HepG2 (cell line): Measurements from ENCODE around the gene STAT1. TPM values are rescaled to one million over a fixed set of nuclear protein-coding genes. Genes with fewer than 3 reads are reported as not detected.

ENCODE experiments used
- JUN ChIP-seq: sonication (generic); formaldehyde crosslinking; IDR thresholded peaks from 2 replicates; pipeline ENCODE4 v1.4.0; 2020; ENCODE audit warnings: mild to moderate bottlenecking, missing genetic modification reagents
- KIAA2018 ChIP-seq: sonication (generic); formaldehyde crosslinking; IDR thresholded peaks from 2 replicates; pipeline ENCODE4 v1.5.0; 2020; ENCODE audit warnings: mild to moderate bottlenecking, missing genetic modification reagents, borderline replicate concordance
- NCOA2 ChIP-seq: sonication (generic); formaldehyde crosslinking; IDR thresholded peaks from 2 replicates; pipeline ENCODE4 v1.8.0; 2022; ENCODE audit warnings: inconsistent platforms
- ZC3H13 ChIP-seq: sonication (generic); formaldehyde crosslinking; IDR thresholded peaks from 2 replicates; pipeline ENCODE4 v1.8.1; 2023; ENCODE audit warnings: mild to moderate bottlenecking, missing genetic modification reagents, moderate library complexity
- ZNF331 ChIP-seq: sonication (generic); formaldehyde crosslinking; IDR thresholded peaks from 2 replicates; pipeline ENCODE4 v1.4.0; 2020; ENCODE audit warnings: missing genetic modification reagents
- polyA plus RNA-seq, 8 experiments: library from polyadenylated mRNA; depleted of rRNA in 3 of 8; stranded (reverse) in 7 of 8; unstranded in 1 of 8; fragments of >200 nt; fragmentation: Illumina TruSeq in 4 of 8; extraction: Trizol in 4 of 8; gene quantifications; 2 replicates each; pipeline versions ENCODE4 v1.2.1 to v1.2.3, GENCODE V29; 2011 to 2016; ENCODE audit warnings: low read depth in 4 of 8, missing spikeins in 1 of 8, mixed read lengths in 1 of 8; ENCODE audit not compliant: insufficient read depth in 1 of 8
- total RNA-seq, 5 experiments: library from RNA; depleted of rRNA; stranded (reverse); fragments of >200 nt; fragmentation: Illumina TruSeq; extraction: Trizol; gene quantifications; 2 replicates each; pipeline ENCODE4 v1.2.3, GENCODE V29; 2016; ENCODE audit warnings: low read depth in 1 of 5

The STAT1 gene
- total and polyA plus RNA-seq, 2 of the 13 experiments (the other 11 are each of a cell fraction or from before 2014, with no cell fraction given), result 21.8 to 59.6 TPM

GRCh38 chr2:191012346-191012745, 1.6 kb downstream of the STAT1 start (continued):
- TF ChIP-seq KIAA2018 (CRISPR knock-in tag) (no peak), NCOA2 (CRISPR knock-in tag) (no peak), ZC3H13 (no peak), ZNF331 (CRISPR knock-in tag) (no peak), JUN (CRISPR knock-in tag) (no peak)
